GM23338 (cell line): ENCODE results near the gene MBD6. TPM values are rescaled to one million over a fixed set of nuclear protein-coding genes. Genes with fewer than 3 reads are reported as not detected.
A peak's percentile ranks its signal among the peaks of the same experiment; 100 is the strongest.

Experiments
- ATAC-seq: fragments of 200-7000 bp; cut with Tn5 transposase; 3 replicates; pipeline ENCODE4 v1.9.1; 2020
- DNase-seq: peaks from one replicate; pipeline ENCODE4 v3.0.0-alpha.2; 2015; ENCODE audit warnings: low spot score
- H2AFZ ChIP-seq: fragments of 200-600 bp; sonication (generic); 2 replicates; pipeline ENCODE4 v1.8.0; 2016; ENCODE audit warnings: antibody characterized with exemption, mild to moderate bottlenecking, moderate library complexity
- H3F3A ChIP-seq: fragments of 200-600 bp; sonication (generic); replicated peaks from 2 replicates; pipeline ENCODE4 v1.8.0; 2017; ENCODE audit warnings: antibody characterized with exemption, mixed run types, low read depth
- H3K27ac ChIP-seq: fragments of 200-600 bp; sonication (generic); 2 replicates; pipeline ENCODE4 v1.6.1; 2016; ENCODE audit warnings: low read depth
- H3K27me3 ChIP-seq: fragments of 200-600 bp; sonication (generic); 2 replicates; pipeline ENCODE4 v1.8.0; 2016; ENCODE audit warnings: mild to moderate bottlenecking, mixed run types, moderate library complexity; ENCODE audit not compliant: insufficient read depth
- H3K36me3 ChIP-seq: fragments of 200-600 bp; sonication (generic); 2 replicates; pipeline ENCODE4 v1.8.0; 2016; ENCODE audit warnings: mild to moderate bottlenecking; ENCODE audit not compliant: insufficient read depth
- H3K4me1 ChIP-seq: fragments of 200-600 bp; sonication (generic); 2 replicates; pipeline ENCODE4 v1.8.0; 2016; ENCODE audit warnings: mild to moderate bottlenecking, moderate library complexity; ENCODE audit not compliant: insufficient read depth
- H3K4me2 ChIP-seq: fragments of 200-600 bp; sonication (generic); 2 replicates; pipeline ENCODE4 v1.7.1; 2017; ENCODE audit warnings: mixed run types
- H3K4me3 ChIP-seq: fragments of 200-600 bp; sonication (generic); 2 replicates; pipeline ENCODE4 v1.6.1; 2016; ENCODE audit warnings: mixed run types
- H3K79me2 ChIP-seq: fragments of 200-600 bp; sonication (generic); replicated peaks from 2 replicates; pipeline ENCODE4 v1.8.0; 2017; ENCODE audit warnings: mild to moderate bottlenecking; ENCODE audit not compliant: insufficient read depth
- H3K9me2 ChIP-seq: fragments of 200-600 bp; sonication (generic); 2 replicates; pipeline ENCODE4 v1.8.0; 2017; ENCODE audit not compliant: insufficient read depth
- H4K20me1 ChIP-seq: fragments of 200-600 bp; sonication (generic); replicated peaks from 2 replicates; pipeline ENCODE4 v1.8.0; 2017; ENCODE audit warnings: mild to moderate bottlenecking; ENCODE audit not compliant: insufficient read depth
- H3K27ac Mint-ChIP-seq: 2 replicates; pipeline ENCODE4 v1.8.0; 2020; ENCODE audit warnings: inconsistent platforms, mild to moderate bottlenecking, moderate library complexity, mixed read lengths
- H3K27me3 Mint-ChIP-seq: 3 replicates; pipeline ENCODE4 v1.8.0; 2022; ENCODE audit warnings: low read depth, mild to moderate bottlenecking, moderate library complexity, mixed read lengths, inconsistent platforms; ENCODE audit not compliant: insufficient read depth, poor library complexity
- H3K36me3 Mint-ChIP-seq: 3 replicates; pipeline ENCODE4 v1.8.0; 2021; ENCODE audit warnings: low read depth, mild to moderate bottlenecking, inconsistent platforms, moderate library complexity, mixed read lengths
- H3K4me1 Mint-ChIP-seq: 3 replicates; pipeline ENCODE4 v1.8.0; 2020; ENCODE audit warnings: mild to moderate bottlenecking, inconsistent platforms, mixed read lengths
- H3K4me3 Mint-ChIP-seq: 3 replicates; pipeline ENCODE4 v1.8.0; 2021; ENCODE audit warnings: moderate library complexity, mild to moderate bottlenecking, inconsistent platforms, mixed read lengths
- H3K9me3 Mint-ChIP-seq: 3 replicates; pipeline ENCODE4 v1.8.0; 2020; ENCODE audit warnings: moderate library complexity, mild to moderate bottlenecking, inconsistent platforms, mixed read lengths
- CREB1 ChIP-seq: fragments of 250-450 bp; sonication (Bioruptor Pico); IDR thresholded peaks from 2 replicates; pipeline ENCODE4 v1.5.0; 2020; ENCODE audit warnings: low read depth, mild to moderate bottlenecking, moderate library complexity
- EZH2 ChIP-seq: fragments of 200-600 bp; sonication (generic); IDR thresholded peaks from one replicate; pipeline ENCODE4 v1.8.0; 2017; ENCODE audit warnings: antibody characterized with exemption, mild to moderate bottlenecking, low read depth; ENCODE audit not compliant: unreplicated experiment
- EZH2phosphoT487 ChIP-seq: fragments of 200-600 bp; sonication (generic); IDR thresholded peaks from one replicate; pipeline ENCODE4 v1.8.1; 2018; ENCODE audit warnings: antibody characterized with exemption; ENCODE audit not compliant: unreplicated experiment
- NANOG ChIP-seq: IDR thresholded peaks from 2 replicates; pipeline ENCODE4 v1.6.1; 2016; ENCODE audit warnings: antibody characterized with exemption, borderline replicate concordance
- POLR2AphosphoS5 ChIP-seq: IDR thresholded peaks from 2 replicates; pipeline ENCODE4 v1.6.1; 2016; ENCODE audit warnings: antibody characterized with exemption, low read depth
- polyA plus RNA-seq: library from polyadenylated mRNA; unstranded; fragments of >200 nt; fragmentation: Nextera tagmentation; extraction: Ambion mirVana; gene quantifications from 2 replicates; pipeline ENCODE4 v1.2.1, GENCODE V29; 2016
- total RNA-seq: library from RNA; depleted of rRNA; stranded (reverse); fragments of >200 nt; shearing (Covaris generic); gene quantifications from 2 replicates; pipeline ENCODE4 v1.2.3, GENCODE V29; 2014
- TF ChIP-seq, protein P1 (sequence below): fragments of 250-450 bp; sonication (Bioruptor Pico); IDR thresholded peaks from 2 replicates; pipeline ENCODE4 v1.5.0; 2020; ENCODE audit warnings: mild to moderate bottlenecking, moderate library complexity
- TF ChIP-seq, protein P2 (sequence below): IDR thresholded peaks from one replicate; pipeline ENCODE4 v1.6.1; 2018; ENCODE audit warnings: antibody characterized with exemption; ENCODE audit not compliant: unreplicated experiment
- TF ChIP-seq, protein P3 (sequence below), 2 experiments: fragments of 200-600 bp in 1 of 2; sonication (generic) in 1 of 2; conservative IDR thresholded peaks; 2 replicates each; pipeline versions ENCODE4 v1.5.1 to v1.6.1; 2016 to 2017; ENCODE audit warnings: antibody characterized with exemption in 2 of 2, low read depth in 2 of 2, mild to moderate bottlenecking in 2 of 2, moderate library complexity in 1 of 2
- TF ChIP-seq, protein P4 (sequence below): IDR thresholded peaks from 2 replicates; pipeline ENCODE4 v1.6.1; 2016; ENCODE audit warnings: antibody characterized with exemption

The MBD6 gene
- total and polyA plus RNA-seq, 2 experiments from 2014 or later: 12.5 to 17.1 TPM

DNA sequence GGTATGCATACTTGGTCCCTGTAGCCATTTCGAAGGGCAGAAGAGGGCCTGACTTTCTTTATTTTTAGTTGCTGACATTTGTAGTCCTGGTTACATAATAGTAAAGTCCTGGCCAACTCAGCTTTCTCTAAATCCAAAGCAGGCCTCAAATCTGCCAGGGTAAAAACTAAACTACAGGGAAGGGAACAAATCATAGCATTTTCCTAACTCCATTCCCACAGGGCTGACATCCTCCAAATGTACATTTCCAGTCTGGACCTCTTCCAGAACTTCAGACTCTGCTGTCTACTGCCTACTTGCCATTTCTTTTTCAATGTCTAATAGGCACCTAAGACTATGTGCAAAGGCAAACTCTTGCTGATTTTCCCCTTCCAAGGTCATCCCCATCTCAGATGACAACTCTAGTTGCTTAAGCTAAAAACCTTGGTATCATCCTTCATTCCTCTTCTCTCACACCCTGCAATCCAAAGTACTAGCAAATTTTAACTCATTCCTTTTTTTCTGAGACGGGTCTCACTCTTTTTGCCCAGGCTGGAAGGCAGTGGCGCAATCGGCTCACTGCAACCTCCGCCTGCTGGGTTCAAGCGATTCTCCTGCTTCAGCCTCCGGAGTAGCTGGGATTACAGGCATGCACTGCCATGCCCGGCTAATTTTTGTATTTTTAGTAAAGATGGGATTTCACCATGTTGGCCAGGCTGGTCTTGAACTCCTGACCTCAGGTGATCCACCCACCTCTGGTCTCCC lies 4.3 kb upstream of the MBD6 start:
- no peak for ATAC-seq
- Histone ChIP-seq H3K79me2 (peaks cover 26% of the 10 kb centered on the region), H3K9me2 (no peaks in the 10 kb centered on the region), H3K4me2 (peak overlapping the region; percentile 99; the same call in 1 of the 2 replicates), H3K4me3 (peak overlapping the region; percentile 77), H3F3A (peaks cover 80% of the 10 kb centered on the region), H2AFZ (no peak overlapping the region), H3K27me3 (no peaks in the 10 kb centered on the region), H3K27ac (peak overlapping the region; percentile 98), H3K36me3 (peaks cover 45% of the 10 kb centered on the region), H3K4me1 (peaks cover 30% of the 10 kb centered on the region), H4K20me1 (peaks cover 31% of the 10 kb centered on the region)
- DNase-seq: no peak
- TF ChIP-seq, protein P1, sequence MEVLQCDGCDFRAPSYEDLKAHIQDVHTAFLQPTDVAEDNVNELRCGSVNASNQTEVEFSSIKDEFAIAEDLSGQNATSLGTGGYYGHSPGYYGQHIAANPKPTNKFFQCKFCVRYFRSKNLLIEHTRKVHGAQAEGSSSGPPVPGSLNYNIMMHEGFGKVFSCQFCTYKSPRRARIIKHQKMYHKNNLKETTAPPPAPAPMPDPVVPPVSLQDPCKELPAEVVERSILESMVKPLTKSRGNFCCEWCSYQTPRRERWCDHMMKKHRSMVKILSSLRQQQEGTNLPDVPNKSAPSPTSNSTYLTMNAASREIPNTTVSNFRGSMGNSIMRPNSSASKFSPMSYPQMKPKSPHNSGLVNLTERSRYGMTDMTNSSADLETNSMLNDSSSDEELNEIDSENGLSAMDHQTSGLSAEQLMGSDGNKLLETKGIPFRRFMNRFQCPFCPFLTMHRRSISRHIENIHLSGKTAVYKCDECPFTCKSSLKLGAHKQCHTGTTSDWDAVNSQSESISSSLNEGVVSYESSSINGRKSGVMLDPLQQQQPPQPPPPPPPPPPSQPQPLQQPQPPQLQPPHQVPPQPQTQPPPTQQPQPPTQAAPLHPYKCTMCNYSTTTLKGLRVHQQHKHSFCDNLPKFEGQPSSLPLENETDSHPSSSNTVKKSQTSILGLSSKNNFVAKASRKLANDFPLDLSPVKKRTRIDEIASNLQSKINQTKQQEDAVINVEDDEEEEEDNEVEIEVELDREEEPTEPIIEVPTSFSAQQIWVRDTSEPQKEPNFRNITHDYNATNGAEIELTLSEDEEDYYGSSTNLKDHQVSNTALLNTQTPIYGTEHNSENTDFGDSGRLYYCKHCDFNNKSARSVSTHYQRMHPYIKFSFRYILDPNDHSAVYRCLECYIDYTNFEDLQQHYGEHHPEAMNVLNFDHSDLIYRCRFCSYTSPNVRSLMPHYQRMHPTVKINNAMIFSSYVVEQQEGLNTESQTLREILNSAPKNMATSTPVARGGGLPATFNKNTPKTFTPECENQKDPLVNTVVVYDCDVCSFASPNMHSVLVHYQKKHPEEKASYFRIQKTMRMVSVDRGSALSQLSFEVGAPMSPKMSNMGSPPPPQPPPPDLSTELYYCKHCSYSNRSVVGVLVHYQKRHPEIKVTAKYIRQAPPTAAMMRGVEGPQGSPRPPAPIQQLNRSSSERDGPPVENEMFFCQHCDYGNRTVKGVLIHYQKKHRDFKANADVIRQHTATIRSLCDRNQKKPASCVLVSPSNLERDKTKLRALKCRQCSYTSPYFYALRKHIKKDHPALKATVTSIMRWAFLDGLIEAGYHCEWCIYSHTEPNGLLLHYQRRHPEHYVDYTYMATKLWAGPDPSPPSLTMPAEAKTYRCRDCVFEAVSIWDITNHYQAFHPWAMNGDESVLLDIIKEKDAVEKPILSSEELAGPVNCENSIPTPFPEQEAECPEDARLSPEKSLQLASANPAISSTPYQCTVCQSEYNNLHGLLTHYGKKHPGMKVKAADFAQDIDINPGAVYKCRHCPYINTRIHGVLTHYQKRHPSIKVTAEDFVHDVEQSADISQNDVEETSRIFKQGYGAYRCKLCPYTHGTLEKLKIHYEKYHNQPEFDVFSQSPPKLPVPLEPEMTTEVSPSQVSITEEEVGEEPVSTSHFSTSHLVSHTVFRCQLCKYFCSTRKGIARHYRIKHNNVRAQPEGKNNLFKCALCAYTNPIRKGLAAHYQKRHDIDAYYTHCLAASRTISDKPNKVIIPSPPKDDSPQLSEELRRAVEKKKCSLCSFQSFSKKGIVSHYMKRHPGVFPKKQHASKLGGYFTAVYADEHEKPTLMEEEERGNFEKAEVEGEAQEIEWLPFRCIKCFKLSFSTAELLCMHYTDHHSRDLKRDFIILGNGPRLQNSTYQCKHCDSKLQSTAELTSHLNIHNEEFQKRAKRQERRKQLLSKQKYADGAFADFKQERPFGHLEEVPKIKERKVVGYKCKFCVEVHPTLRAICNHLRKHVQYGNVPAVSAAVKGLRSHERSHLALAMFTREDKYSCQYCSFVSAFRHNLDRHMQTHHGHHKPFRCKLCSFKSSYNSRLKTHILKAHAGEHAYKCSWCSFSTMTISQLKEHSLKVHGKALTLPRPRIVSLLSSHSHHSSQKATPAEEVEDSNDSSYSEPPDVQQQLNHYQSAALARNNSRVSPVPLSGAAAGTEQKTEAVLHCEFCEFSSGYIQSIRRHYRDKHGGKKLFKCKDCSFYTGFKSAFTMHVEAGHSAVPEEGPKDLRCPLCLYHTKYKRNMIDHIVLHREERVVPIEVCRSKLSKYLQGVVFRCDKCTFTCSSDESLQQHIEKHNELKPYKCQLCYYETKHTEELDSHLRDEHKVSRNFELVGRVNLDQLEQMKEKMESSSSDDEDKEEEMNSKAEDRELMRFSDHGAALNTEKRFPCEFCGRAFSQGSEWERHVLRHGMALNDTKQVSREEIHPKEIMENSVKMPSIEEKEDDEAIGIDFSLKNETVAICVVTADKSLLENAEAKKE (CRISPR knock-in tag): no peak
- TF ChIP-seq, protein P2, sequence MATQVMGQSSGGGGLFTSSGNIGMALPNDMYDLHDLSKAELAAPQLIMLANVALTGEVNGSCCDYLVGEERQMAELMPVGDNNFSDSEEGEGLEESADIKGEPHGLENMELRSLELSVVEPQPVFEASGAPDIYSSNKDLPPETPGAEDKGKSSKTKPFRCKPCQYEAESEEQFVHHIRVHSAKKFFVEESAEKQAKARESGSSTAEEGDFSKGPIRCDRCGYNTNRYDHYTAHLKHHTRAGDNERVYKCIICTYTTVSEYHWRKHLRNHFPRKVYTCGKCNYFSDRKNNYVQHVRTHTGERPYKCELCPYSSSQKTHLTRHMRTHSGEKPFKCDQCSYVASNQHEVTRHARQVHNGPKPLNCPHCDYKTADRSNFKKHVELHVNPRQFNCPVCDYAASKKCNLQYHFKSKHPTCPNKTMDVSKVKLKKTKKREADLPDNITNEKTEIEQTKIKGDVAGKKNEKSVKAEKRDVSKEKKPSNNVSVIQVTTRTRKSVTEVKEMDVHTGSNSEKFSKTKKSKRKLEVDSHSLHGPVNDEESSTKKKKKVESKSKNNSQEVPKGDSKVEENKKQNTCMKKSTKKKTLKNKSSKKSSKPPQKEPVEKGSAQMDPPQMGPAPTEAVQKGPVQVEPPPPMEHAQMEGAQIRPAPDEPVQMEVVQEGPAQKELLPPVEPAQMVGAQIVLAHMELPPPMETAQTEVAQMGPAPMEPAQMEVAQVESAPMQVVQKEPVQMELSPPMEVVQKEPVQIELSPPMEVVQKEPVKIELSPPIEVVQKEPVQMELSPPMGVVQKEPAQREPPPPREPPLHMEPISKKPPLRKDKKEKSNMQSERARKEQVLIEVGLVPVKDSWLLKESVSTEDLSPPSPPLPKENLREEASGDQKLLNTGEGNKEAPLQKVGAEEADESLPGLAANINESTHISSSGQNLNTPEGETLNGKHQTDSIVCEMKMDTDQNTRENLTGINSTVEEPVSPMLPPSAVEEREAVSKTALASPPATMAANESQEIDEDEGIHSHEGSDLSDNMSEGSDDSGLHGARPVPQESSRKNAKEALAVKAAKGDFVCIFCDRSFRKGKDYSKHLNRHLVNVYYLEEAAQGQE: no peak
- TF ChIP-seq, protein P3, sequence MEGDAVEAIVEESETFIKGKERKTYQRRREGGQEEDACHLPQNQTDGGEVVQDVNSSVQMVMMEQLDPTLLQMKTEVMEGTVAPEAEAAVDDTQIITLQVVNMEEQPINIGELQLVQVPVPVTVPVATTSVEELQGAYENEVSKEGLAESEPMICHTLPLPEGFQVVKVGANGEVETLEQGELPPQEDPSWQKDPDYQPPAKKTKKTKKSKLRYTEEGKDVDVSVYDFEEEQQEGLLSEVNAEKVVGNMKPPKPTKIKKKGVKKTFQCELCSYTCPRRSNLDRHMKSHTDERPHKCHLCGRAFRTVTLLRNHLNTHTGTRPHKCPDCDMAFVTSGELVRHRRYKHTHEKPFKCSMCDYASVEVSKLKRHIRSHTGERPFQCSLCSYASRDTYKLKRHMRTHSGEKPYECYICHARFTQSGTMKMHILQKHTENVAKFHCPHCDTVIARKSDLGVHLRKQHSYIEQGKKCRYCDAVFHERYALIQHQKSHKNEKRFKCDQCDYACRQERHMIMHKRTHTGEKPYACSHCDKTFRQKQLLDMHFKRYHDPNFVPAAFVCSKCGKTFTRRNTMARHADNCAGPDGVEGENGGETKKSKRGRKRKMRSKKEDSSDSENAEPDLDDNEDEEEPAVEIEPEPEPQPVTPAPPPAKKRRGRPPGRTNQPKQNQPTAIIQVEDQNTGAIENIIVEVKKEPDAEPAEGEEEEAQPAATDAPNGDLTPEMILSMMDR (conservative IDR thresholded peaks at IDR 0.05; ENCODE audit: low read depth in 2 of 2): no peak
- TF ChIP-seq EZH2: no peak
- TF ChIP-seq POLR2AphosphoS5: no peak
- no peak for TF ChIP-seq EZH2phosphoT487
- no peak for TF ChIP-seq NANOG
- TF ChIP-seq, protein P4, sequence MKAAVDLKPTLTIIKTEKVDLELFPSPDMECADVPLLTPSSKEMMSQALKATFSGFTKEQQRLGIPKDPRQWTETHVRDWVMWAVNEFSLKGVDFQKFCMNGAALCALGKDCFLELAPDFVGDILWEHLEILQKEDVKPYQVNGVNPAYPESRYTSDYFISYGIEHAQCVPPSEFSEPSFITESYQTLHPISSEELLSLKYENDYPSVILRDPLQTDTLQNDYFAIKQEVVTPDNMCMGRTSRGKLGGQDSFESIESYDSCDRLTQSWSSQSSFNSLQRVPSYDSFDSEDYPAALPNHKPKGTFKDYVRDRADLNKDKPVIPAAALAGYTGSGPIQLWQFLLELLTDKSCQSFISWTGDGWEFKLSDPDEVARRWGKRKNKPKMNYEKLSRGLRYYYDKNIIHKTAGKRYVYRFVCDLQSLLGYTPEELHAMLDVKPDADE: no peak
- TF ChIP-seq CREB1 (CRISPR knock-in tag): no peak
- Mint-ChIP-seq H3K36me3 (peaks cover 63% of the 10 kb centered on the region), H3K27me3 (peaks cover 35% of the 10 kb centered on the region), H3K4me3 (peak overlapping the region; percentile 83), H3K4me1 (peaks cover 36% of the 10 kb centered on the region), H3K9me3 (no peaks in the 10 kb centered on the region; the same call in 2 of the 3 replicates), H3K27ac (peak overlapping the region; percentile 31; the same call in 1 of the 2 replicates)
